CD4-positive, alpha-beta T cell treated with Interleukin-1 beta for 1 hour (primary cell): ENCODE measurements around the gene LCN2.
"Not testable (repeated sequence)": the region's sequence is repeated elsewhere in the genome, so short reads cannot be mapped to it uniquely, and the experiment has no call there.

Experiments
- DNase-seq, 2 donors: peaks; one replicate each; pipeline ENCODE4 v3.0.0-alpha.2; 2020 to 2022

LCN2 gene

GRCh38 chr9:128128836-128129590, 20.2 kb upstream of the LCN2 start:
- DNase-seq: no peak

GRCh38 chr9:128129976-128130590, 19.2 kb upstream of the LCN2 start:
- peak; percentile 61 for DNase-seq

GRCh38 chr9:128130651-128131050, 18.6 kb upstream of the LCN2 start:
- DNase-seq: not testable (repeated sequence)

- DNase-seq: not testable (repeated sequence)
Measured at GRCh38 chr9:128131346-128131745, 17.9 kb upstream of the LCN2 start.

GRCh38 chr9:128132139-128132538, 17.1 kb upstream of the LCN2 start:
- DNase-seq: not testable (repeated sequence)

GRCh38 chr9:128135561-128135960, 13.7 kb upstream of the LCN2 start:
- DNase-seq: not testable (repeated sequence)

- no peak for DNase-seq
Measured at GRCh38 chr9:128136816-128137793, 12.1 kb upstream of the LCN2 start.

GRCh38 chr9:128138001-128138400, 11.3 kb upstream of the LCN2 start:
- DNase-seq: no peak

- no peak for DNase-seq
Measured at GRCh38 chr9:128139621-128140020, 9.6 kb upstream of the LCN2 start.

GRCh38 chr9:128141604-128142003, 7.6 kb upstream of the LCN2 start:
- no peak for DNase-seq

GRCh38 chr9:128142061-128142460, 7.2 kb upstream of the LCN2 start:
- DNase-seq: no peak

- no peak for DNase-seq
Measured at GRCh38 chr9:128142596-128142995, 6.7 kb upstream of the LCN2 start.

- no peak for DNase-seq
Measured at GRCh38 chr9:128143525-128144238, 5.6 kb upstream of the LCN2 start.

GRCh38 chr9:128144239-128145181, 4.7 kb upstream of the LCN2 start:
- DNase-seq: no peak

GRCh38 chr9:128145536-128145935, 3.7 kb upstream of the LCN2 start:
- no peak for DNase-seq

- no peak for DNase-seq
Measured at GRCh38 chr9:128145951-128146351, 3.3 kb upstream of the LCN2 start.

GRCh38 chr9:128146591-128147120, 2.6 kb upstream of the LCN2 start:
- DNase-seq: no peak

GRCh38 chr9:128148509-128149000, 698 bp upstream of the LCN2 start:
- DNase-seq: no peak

GRCh38 chr9:128149951-128150593, 819 bp downstream of the LCN2 start:
- DNase-seq: no peak

GRCh38 chr9:128150594-128151308, 1.5 kb downstream of the LCN2 start:
- DNase-seq: no peak
